Parathyroid adenoma (tissue), 2 donors: Measurements from ENCODE around the gene FGR.

Source experiments
- H2AFZ ChIP-seq: fragments of 300-600 bp; sonication (generic); one replicate; pipeline ENCODE4 v1.7.0; 2017; ENCODE audit warnings: antibody characterized with exemption, mild to moderate bottlenecking
- H3K27ac ChIP-seq: fragments of 300-600 bp; sonication (generic); one replicate; pipeline ENCODE4 v1.7.0; 2017
- H3K27me3 ChIP-seq: fragments of 300-600 bp; sonication (generic); one replicate; pipeline ENCODE4 v1.7.0; 2017; ENCODE audit warnings: low read length; ENCODE audit not compliant: control insufficient read depth, insufficient read depth
- H3K36me3 ChIP-seq: fragments of 300-600 bp; sonication (generic); one replicate; pipeline ENCODE4 v1.7.0; 2017; ENCODE audit warnings: low read length; ENCODE audit not compliant: control insufficient read depth, insufficient read depth
- H3K4me1 ChIP-seq: fragments of 300-600 bp; sonication (generic); one replicate; pipeline ENCODE4 v1.7.0; 2017; ENCODE audit warnings: control low read depth
- H3K4me2 ChIP-seq: fragments of 300-600 bp; sonication (generic); one replicate; pipeline ENCODE4 v1.7.0; 2017; ENCODE audit warnings: low read length
- H3K4me3 ChIP-seq: fragments of 300-600 bp; sonication (generic); one replicate; pipeline ENCODE4 v1.7.0; 2017; ENCODE audit warnings: low read depth, low read length
- H3K79me2 ChIP-seq: fragments of 300-600 bp; sonication (generic); one replicate; pipeline ENCODE4 v1.7.0; 2017; ENCODE audit warnings: control low read depth
- H3K9ac ChIP-seq: fragments of 300-600 bp; sonication (generic); one replicate; pipeline ENCODE4 v1.7.0; 2017; ENCODE audit warnings: mild to moderate bottlenecking
- H3K9me3 ChIP-seq: fragments of 300-600 bp; sonication (generic); one replicate; pipeline ENCODE4 v1.7.0; 2017; ENCODE audit warnings: low read length; ENCODE audit not compliant: control insufficient read depth
- TF ChIP-seq, protein P1 (sequence below): fragments of 300-600 bp; sonication (generic); IDR thresholded peaks from one replicate; pipeline ENCODE4 v1.7.0; 2017; ENCODE audit warnings: antibody characterized with exemption, mild to moderate bottlenecking
- donor health status: primary hyperparathyroidism.

Gene FGR

DNA sequence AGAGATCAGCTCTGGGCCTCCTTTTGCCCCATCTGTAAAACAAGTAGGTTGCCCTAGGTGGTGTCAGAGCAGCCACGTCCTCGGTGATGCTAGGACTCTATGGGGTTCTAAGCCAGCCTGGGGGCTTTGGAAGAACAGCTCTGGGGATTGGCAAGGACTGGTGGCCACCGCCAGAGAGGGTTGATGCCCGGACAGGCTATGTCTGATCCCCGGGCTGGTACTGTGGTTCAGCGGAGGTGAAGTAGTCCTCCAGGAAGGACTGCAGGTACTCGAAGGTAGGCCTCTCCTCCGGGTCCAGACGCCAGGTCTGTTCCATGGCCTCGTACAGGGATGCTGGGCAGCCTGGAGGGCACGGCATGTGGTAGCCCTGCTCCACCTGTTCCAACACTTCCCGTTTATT is 22.3 kb downstream of the FGR start:
- no peak overlapping the region for H3K27ac ChIP-seq

GRCh38 chr1:27611450-27611849 is 23.5 kb downstream of the FGR start:
- no peak overlapping the region for H2AFZ ChIP-seq

More for the DNA sequence above, 22.3 kb downstream of the FGR start:
- Histone ChIP-seq H3K9me3 (no peaks in the 10 kb centered on the region), H3K9ac (no peak overlapping the region), H3K4me3 (no peak overlapping the region), H3K4me1 (no peaks in the 10 kb centered on the region), H3K4me2 (no peak overlapping the region), H2AFZ (no peak overlapping the region), H3K27me3 (no peaks in the 10 kb centered on the region), H3K36me3 (no peaks in the 10 kb centered on the region), H3K79me2 (no peaks in the 10 kb centered on the region)
- TF ChIP-seq, protein P1, sequence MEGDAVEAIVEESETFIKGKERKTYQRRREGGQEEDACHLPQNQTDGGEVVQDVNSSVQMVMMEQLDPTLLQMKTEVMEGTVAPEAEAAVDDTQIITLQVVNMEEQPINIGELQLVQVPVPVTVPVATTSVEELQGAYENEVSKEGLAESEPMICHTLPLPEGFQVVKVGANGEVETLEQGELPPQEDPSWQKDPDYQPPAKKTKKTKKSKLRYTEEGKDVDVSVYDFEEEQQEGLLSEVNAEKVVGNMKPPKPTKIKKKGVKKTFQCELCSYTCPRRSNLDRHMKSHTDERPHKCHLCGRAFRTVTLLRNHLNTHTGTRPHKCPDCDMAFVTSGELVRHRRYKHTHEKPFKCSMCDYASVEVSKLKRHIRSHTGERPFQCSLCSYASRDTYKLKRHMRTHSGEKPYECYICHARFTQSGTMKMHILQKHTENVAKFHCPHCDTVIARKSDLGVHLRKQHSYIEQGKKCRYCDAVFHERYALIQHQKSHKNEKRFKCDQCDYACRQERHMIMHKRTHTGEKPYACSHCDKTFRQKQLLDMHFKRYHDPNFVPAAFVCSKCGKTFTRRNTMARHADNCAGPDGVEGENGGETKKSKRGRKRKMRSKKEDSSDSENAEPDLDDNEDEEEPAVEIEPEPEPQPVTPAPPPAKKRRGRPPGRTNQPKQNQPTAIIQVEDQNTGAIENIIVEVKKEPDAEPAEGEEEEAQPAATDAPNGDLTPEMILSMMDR = no peak

DNA sequence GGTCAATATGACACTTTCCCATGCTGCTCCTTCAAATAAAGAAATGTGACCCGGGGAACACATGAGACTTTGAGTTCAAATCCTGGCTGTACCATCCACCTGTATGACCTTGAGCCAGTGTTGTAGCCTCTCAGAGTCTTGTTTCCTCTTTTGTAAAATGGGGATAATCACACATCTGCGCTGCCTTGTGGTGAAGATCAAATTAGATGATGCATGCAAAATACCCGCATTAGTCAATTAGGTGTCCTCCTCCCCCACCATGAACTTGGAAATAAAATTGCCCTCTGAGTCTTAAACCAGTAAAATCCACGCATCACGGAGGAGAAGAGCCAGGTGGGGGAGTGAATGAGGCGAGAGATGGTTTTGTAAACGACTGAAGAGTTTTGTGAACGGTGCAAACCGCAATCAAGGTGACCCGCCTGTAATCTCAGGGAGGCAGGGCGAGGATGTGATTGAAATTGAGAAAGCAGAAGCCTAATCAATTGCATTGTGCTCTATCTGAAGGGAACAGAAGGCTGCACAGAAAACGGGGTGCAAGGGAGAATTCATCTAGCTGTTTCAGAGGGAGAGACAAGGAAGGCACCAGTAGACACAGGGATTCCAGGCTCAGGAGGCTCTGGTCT is 25.3 kb downstream of the FGR start:
- Histone ChIP-seq H2AFZ (no peak overlapping the region), H3K4me2 (peak overlapping the region; percentile 36), H3K36me3 (no peaks in the 10 kb centered on the region), H3K27me3 (no peaks in the 10 kb centered on the region), H3K9ac (no peak overlapping the region), H3K4me3 (no peak overlapping the region), H3K4me1 (no peaks in the 10 kb centered on the region), H3K79me2 (no peaks in the 10 kb centered on the region), H3K9me3 (no peaks in the 10 kb centered on the region), H3K27ac (no peak overlapping the region)
- TF ChIP-seq, protein P1 = no peak

More at GRCh38 chr1:27611450-27611849, 23.5 kb downstream of the FGR start:
- no peak overlapping the region for H3K27ac ChIP-seq
- no peak overlapping the region for H3K9ac ChIP-seq
- H3K36me3 ChIP-seq = no peaks in the 10 kb centered on the region
- TF ChIP-seq, protein P1 = no peak
- no peak overlapping the region for H3K4me3 ChIP-seq
- H3K4me1 ChIP-seq = no peaks in the 10 kb centered on the region
- H3K9me3 ChIP-seq = no peaks in the 10 kb centered on the region
- H3K4me2 ChIP-seq = no peak overlapping the region
- no peaks in the 10 kb centered on the region for H3K79me2 ChIP-seq
- no peaks in the 10 kb centered on the region for H3K27me3 ChIP-seq

DNA sequence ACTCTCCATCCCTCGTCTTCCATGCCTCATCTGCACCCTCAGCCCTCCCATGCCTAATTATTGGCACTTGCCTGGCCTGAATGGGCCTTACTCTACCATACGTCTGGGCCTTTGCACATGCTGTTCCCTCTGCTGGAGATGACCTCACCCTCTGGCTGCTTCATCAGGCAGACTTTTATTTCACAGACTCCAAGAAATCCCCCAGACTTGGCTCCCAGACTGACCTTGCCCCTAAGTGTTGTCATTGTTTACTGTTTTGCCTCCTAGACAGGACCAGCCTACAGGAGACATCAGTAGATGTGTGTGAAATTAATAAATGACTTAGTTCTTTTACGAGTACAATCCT is 25.8 kb downstream of the FGR start:
- peak overlapping the region; percentile 36 for H3K4me2 ChIP-seq
- H3K36me3 ChIP-seq = no peaks in the 10 kb centered on the region
- no peaks in the 10 kb centered on the region for H3K27me3 ChIP-seq
- no peak overlapping the region for H2AFZ ChIP-seq
- no peaks in the 10 kb centered on the region for H3K79me2 ChIP-seq
- no peak overlapping the region for H3K27ac ChIP-seq
- H3K4me3 ChIP-seq = no peak overlapping the region
- TF ChIP-seq, protein P1 = no peak
- no peaks in the 10 kb centered on the region for H3K4me1 ChIP-seq
- H3K9me3 ChIP-seq = no peaks in the 10 kb centered on the region
- no peak overlapping the region for H3K9ac ChIP-seq

DNA sequence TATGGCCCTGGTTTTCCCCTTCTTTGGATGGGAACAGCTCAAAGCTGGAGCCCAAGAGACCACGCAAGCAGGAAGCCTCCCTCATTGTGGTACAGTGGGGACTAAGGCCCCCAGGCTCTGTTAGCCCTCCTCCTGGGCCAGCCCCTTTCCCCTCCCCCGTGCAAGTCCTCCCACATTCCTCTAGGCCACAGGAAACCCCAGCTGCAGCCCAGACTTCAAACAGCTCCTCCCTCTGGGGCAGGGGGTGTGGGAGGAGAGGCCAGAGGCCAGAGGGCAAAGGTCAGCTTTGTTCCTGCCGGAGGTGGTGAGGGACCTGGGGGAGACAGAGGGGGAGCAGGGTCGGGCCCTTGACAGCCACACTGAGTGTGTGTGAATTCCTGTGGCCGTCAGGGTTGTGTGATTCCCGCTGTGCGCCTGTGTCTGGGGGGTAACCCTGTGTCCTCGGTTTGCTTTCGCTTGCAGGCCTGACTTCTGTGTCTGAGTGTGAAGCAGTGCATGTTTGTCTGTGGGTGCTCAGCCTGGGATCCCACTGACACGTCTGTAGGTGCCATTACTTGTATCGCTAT is 27.7 kb downstream of the FGR start:
- Histone ChIP-seq H3K79me2 (no peaks in the 10 kb centered on the region), H3K4me3 (no peak overlapping the region), H3K9me3 (no peaks in the 10 kb centered on the region), H3K27me3 (no peaks in the 10 kb centered on the region), H3K4me1 (no peaks in the 10 kb centered on the region), H2AFZ (no peak overlapping the region), H3K4me2 (no peak overlapping the region), H3K36me3 (no peaks in the 10 kb centered on the region), H3K9ac (no peak overlapping the region), H3K27ac (no peak overlapping the region)
- TF ChIP-seq, protein P1 = no peak
